Neural cell (in vitro differentiated cells): ENCODE data around the gene ARHGAP25. TPM values are rescaled to one million over a fixed set of nuclear protein-coding genes. Genes with fewer than 3 reads are reported as not detected.

Source experiments
- H2AFZ ChIP-seq: fragments of 200-600, 300-800 bp; sonication (generic), shearing (Covaris generic); 2 replicates; pipeline ENCODE4 v1.6.0; 2014; ENCODE audit warnings: low read depth, mild to moderate bottlenecking, antibody characterized with exemption, low read length, moderate library complexity
- H3F3A ChIP-seq: fragments of 200-600 bp; shearing (Covaris generic); 2 replicates; pipeline ENCODE4 v1.6.1; 2016; ENCODE audit warnings: mild to moderate bottlenecking, moderate library complexity, mixed read lengths, antibody characterized with exemption, low read length; ENCODE audit not compliant: insufficient read depth, poor library complexity, severe bottlenecking
- H3K27ac ChIP-seq: fragments of 200-600, 300-800 bp; sonication (generic), shearing (Covaris generic); 2 replicates; pipeline ENCODE4 v1.5.1; 2014; ENCODE audit warnings: mild to moderate bottlenecking, low read length, moderate library complexity
- H3K27me3 ChIP-seq: fragments of 300-800, 200-600 bp; sonication (generic), shearing (Covaris generic); 2 replicates; pipeline ENCODE4 v1.6.0; 2014; ENCODE audit warnings: mild to moderate bottlenecking, low read depth, low read length, moderate library complexity; ENCODE audit not compliant: insufficient read depth
- H3K36me3 ChIP-seq: fragments of 300-800, 200-600 bp; sonication (generic), shearing (Covaris generic); 2 replicates; pipeline ENCODE4 v1.5.1; 2014; ENCODE audit warnings: mild to moderate bottlenecking, antibody characterized with exemption, low read length, moderate library complexity; ENCODE audit not compliant: insufficient read depth
- H3K4me2 ChIP-seq: fragments of 300-800, 200-600 bp; sonication (generic), shearing (Covaris generic); 2 replicates; pipeline ENCODE4 v1.6.0; 2014; ENCODE audit warnings: mild to moderate bottlenecking, low read length
- H3K4me3 ChIP-seq: fragments of 300-800, 200-600 bp; sonication (generic), shearing (Covaris generic); 2 replicates; pipeline ENCODE4 v1.5.1; 2014; ENCODE audit warnings: mild to moderate bottlenecking, low read length, moderate library complexity
- H3K79me2 ChIP-seq: fragments of 200-600 bp; shearing (Covaris generic); replicated peaks from 2 replicates; pipeline ENCODE4 v1.6.0; 2014; ENCODE audit warnings: mild to moderate bottlenecking, low read length, moderate library complexity; ENCODE audit not compliant: insufficient read depth
- H3K9ac ChIP-seq: fragments of 300-800, 200-600 bp; sonication (generic), shearing (Covaris generic); 2 replicates; pipeline ENCODE4 v1.6.1; 2016; ENCODE audit warnings: mild to moderate bottlenecking, low read length, mixed read lengths
- H3K9me2 ChIP-seq: fragments of 200-600 bp; shearing (Covaris generic); 2 replicates; pipeline ENCODE4 v1.6.1; 2016; ENCODE audit warnings: mild to moderate bottlenecking, low read length, mixed read lengths; ENCODE audit not compliant: insufficient read depth
- H3K9me3 ChIP-seq: fragments of 200-600, 300-800 bp; sonication (generic), shearing (Covaris generic); 2 replicates; pipeline ENCODE4 v1.6.1; 2016; ENCODE audit warnings: mild to moderate bottlenecking, mixed run types, low read length, moderate library complexity, mixed read lengths
- H4K20me1 ChIP-seq: fragments of 200-600 bp; shearing (Covaris generic); 2 replicates; pipeline ENCODE4 v1.6.1; 2016; ENCODE audit warnings: mild to moderate bottlenecking, mixed run types; ENCODE audit not compliant: insufficient read depth
- CTCF ChIP-seq: fragments of 450-650 bp; IDR thresholded peaks from 2 replicates; pipeline ENCODE4 v1.5.1; 2014; ENCODE audit warnings: antibody characterized with exemption, mild to moderate bottlenecking, moderate library complexity; ENCODE audit not compliant: poor library complexity, severe bottlenecking
- EZH2 ChIP-seq: fragments of 200-600, 300-800 bp; shearing (Covaris generic), sonication (generic); IDR thresholded peaks from 2 replicates; pipeline ENCODE4 v1.6.1; 2014; ENCODE audit warnings: antibody characterized with exemption, low read length, borderline replicate concordance, mild to moderate bottlenecking; ENCODE audit not compliant: insufficient read depth, poor library complexity, severe bottlenecking
- MXI1 ChIP-seq: fragments of 450-650 bp; conservative IDR thresholded peaks from 2 replicates; pipeline ENCODE4 v1.6.1; 2014; ENCODE audit warnings: antibody characterized with exemption, mild to moderate bottlenecking; ENCODE audit not compliant: poor library complexity, severe bottlenecking
- POLR2AphosphoS5 ChIP-seq: IDR thresholded peaks from 2 replicates; pipeline ENCODE4 v1.6.1; 2012
- RAD21 ChIP-seq: fragments of 450-650 bp; conservative IDR thresholded peaks from 2 replicates; pipeline ENCODE4 v1.6.1; 2014; ENCODE audit warnings: antibody characterized with exemption, mild to moderate bottlenecking, moderate library complexity
- REST ChIP-seq: IDR thresholded peaks from 2 replicates; pipeline ENCODE4 v1.6.1; 2012; ENCODE audit warnings: borderline replicate concordance
- SMC3 ChIP-seq: fragments of 450-650 bp; conservative IDR thresholded peaks from 2 replicates; pipeline ENCODE4 v1.6.1; 2014; ENCODE audit warnings: antibody characterized with exemption, mild to moderate bottlenecking, moderate library complexity; ENCODE audit not compliant: poor library complexity
- TAF1 ChIP-seq: IDR thresholded peaks from 2 replicates; pipeline ENCODE4 v1.6.1; 2012; ENCODE audit warnings: low read depth
- polyA plus RNA-seq: library from polyadenylated mRNA; depleted of rRNA; stranded (reverse); fragments of >200 nt; gene quantifications from 2 replicates; pipeline ENCODE4 v1.2.3, GENCODE V29; 2014

The ARHGAP25 gene
- polyA plus RNA-seq, 1 donor from 2014 or later, result not detected

GRCh38 chr2:68764041-68764805 lies 29.6 kb downstream of the ARHGAP25 start:
- H3K27me3 ChIP-seq, result no peaks in the 10 kb centered on the region
- H3K9me3 ChIP-seq, result no peaks in the 10 kb centered on the region
- H2AFZ ChIP-seq, result no peak overlapping the region
- no peak overlapping the region for H3K4me2 ChIP-seq
- no peaks in the 10 kb centered on the region for H3K36me3 ChIP-seq
- H3K9ac ChIP-seq, result no peak overlapping the region
- H3F3A ChIP-seq, result no peaks in the 10 kb centered on the region
- no peaks in the 10 kb centered on the region for H3K9me2 ChIP-seq
- H4K20me1 ChIP-seq, result no peaks in the 10 kb centered on the region
- no peak overlapping the region for H3K4me3 ChIP-seq
- TF ChIP-seq REST (no peak), POLR2AphosphoS5 (no peak), CTCF (no peak)
- H3K79me2 ChIP-seq, result no peaks in the 10 kb centered on the region
- no peak overlapping the region for H3K27ac ChIP-seq

- H3K9me3 ChIP-seq, result no peaks in the 10 kb centered on the region
- H3K79me2 ChIP-seq, result no peaks in the 10 kb centered on the region
- H4K20me1 ChIP-seq, result no peaks in the 10 kb centered on the region
- H2AFZ ChIP-seq, result no peak overlapping the region
- no peak overlapping the region for H3K4me2 ChIP-seq
- H3K36me3 ChIP-seq, result no peaks in the 10 kb centered on the region
- TF ChIP-seq REST (no peak), MXI1 (no peak), POLR2AphosphoS5 (no peak), EZH2 (no peak), CTCF (no peak), TAF1 (no peak), RAD21 (no peak), SMC3 (no peak)
- no peaks in the 10 kb centered on the region for H3F3A ChIP-seq
- H3K9ac ChIP-seq, result no peak overlapping the region
- no peaks in the 10 kb centered on the region for H3K27me3 ChIP-seq
- H3K4me3 ChIP-seq, result no peak overlapping the region
- no peaks in the 10 kb centered on the region for H3K9me2 ChIP-seq
- H3K27ac ChIP-seq, result no peak overlapping the region
These were observed 30.2 kb downstream of the ARHGAP25 start for GRCh38 chr2:68764806-68765311.
